HEK293 (cell line): ENCODE measurements around the gene DYNLT2B.

Experiments used
- CTCF ChIA-PET: fragments of 350-600 bp; formaldehyde crosslinking; extraction: SDS; loops from one replicate; lab custom pipeline; 2021; ENCODE audit warnings: antibody characterized with exemption; lab: Yijun Ruan, JAX
- POLR2A ChIA-PET: fragments of 300-600 bp; formaldehyde crosslinking; extraction: SDS; loops from one replicate; lab custom pipeline; 2020; ENCODE audit warnings: antibody characterized with exemption, inconsistent platforms; lab: Yijun Ruan, JAX
- H3K27ac ChIP-seq: fragments of 200-500 bp; sonication (Bioruptor generic); 2 replicates; pipeline ENCODE4 v1.5.1; 2014; ENCODE audit warnings: low read depth, low read length, control low read depth, inconsistent platforms; ENCODE audit errors: extremely low read depth
- H3K36me3 ChIP-seq, 2 experiments: fragments of 200-500 bp in 1 of 2; sonication (Bioruptor generic) in 1 of 2; 1 replicate in 1 of 2; 2 replicates in 1 of 2; pipeline ENCODE4 v1.5.1; 2014 to 2017; ENCODE audit warnings: inconsistent platforms in 2 of 2, low read length in 2 of 2; ENCODE audit not compliant: control insufficient read depth in 2 of 2, insufficient read depth in 1 of 2
- H3K4me1 ChIP-seq: fragments of 200-500 bp; sonication (Bioruptor generic); 2 replicates; pipeline ENCODE4 v1.5.1; 2014; ENCODE audit warnings: mild to moderate bottlenecking, low read length, inconsistent platforms; ENCODE audit not compliant: control insufficient read depth, insufficient read depth
- H3K4me3 ChIP-seq: 2 replicates; pipeline ENCODE4 v1.5.1; 2011; ENCODE audit warnings: low read depth, mild to moderate bottlenecking, control low read depth, low read length, moderate library complexity
- H3K9me3 ChIP-seq: fragments of 200-500 bp; sonication (Bioruptor generic); 2 replicates; pipeline ENCODE4 v1.5.1; 2014; ENCODE audit warnings: low read depth, low read length, inconsistent platforms; ENCODE audit not compliant: control insufficient read depth, insufficient read depth
- BCL11B ChIP-seq: fragments of 450-650 bp; formaldehyde crosslinking; IDR thresholded peaks from 2 replicates; pipeline ENCODE4 v1.5.1; 2016; ENCODE audit warnings: low read depth, missing biosample characterization, missing genetic modification characterization
- MZF1 ChIP-seq: fragments of 450-650 bp; formaldehyde crosslinking; IDR thresholded peaks from 2 replicates; pipeline ENCODE4 v1.5.1; 2017; ENCODE audit warnings: missing biosample characterization, missing genetic modification characterization, borderline replicate concordance
- TSHZ1 ChIP-seq: fragments of 450-650 bp; formaldehyde crosslinking; IDR thresholded peaks from 2 replicates; pipeline ENCODE4 v1.5.1; 2016; ENCODE audit warnings: missing biosample characterization, missing genetic modification characterization, borderline replicate concordance
- ZBTB21 ChIP-seq: fragments of 450-650 bp; formaldehyde crosslinking; IDR thresholded peaks from 2 replicates; pipeline ENCODE4 v1.5.1; 2017; ENCODE audit warnings: missing biosample characterization, missing genetic modification characterization
- ZNF112 ChIP-seq: fragments of 450-650 bp; formaldehyde crosslinking; IDR thresholded peaks from 2 replicates; pipeline ENCODE4 v1.5.0; 2017; ENCODE audit warnings: missing biosample characterization, missing genetic modification characterization
- ZNF140 ChIP-seq: fragments of 450-650 bp; formaldehyde crosslinking; IDR thresholded peaks from 2 replicates; pipeline ENCODE4 v1.5.1; 2016; ENCODE audit warnings: missing biosample characterization, missing genetic modification characterization
- ZNF157 ChIP-seq: fragments of 450-650 bp; formaldehyde crosslinking; IDR thresholded peaks from 2 replicates; pipeline ENCODE4 v1.5.1; 2016; ENCODE audit warnings: missing biosample characterization, missing genetic modification characterization
- ZNF16 ChIP-seq: fragments of 450-650 bp; formaldehyde crosslinking; IDR thresholded peaks from 2 replicates; pipeline ENCODE4 v1.5.1; 2016; ENCODE audit warnings: low read depth, missing biosample characterization, missing genetic modification characterization
- ZNF2 ChIP-seq: fragments of 450-650 bp; formaldehyde crosslinking; IDR thresholded peaks from 2 replicates; pipeline ENCODE4 v1.5.1; 2016; ENCODE audit warnings: missing biosample characterization, missing genetic modification characterization
- ZNF221 ChIP-seq: fragments of 450-650 bp; formaldehyde crosslinking; IDR thresholded peaks from 2 replicates; pipeline ENCODE4 v1.5.1; 2017; ENCODE audit warnings: missing biosample characterization, missing genetic modification characterization, borderline replicate concordance
- ZNF239 ChIP-seq: fragments of 450-650 bp; formaldehyde crosslinking; IDR thresholded peaks from 2 replicates; pipeline ENCODE4 v1.5.1; 2016; ENCODE audit warnings: missing biosample characterization, missing genetic modification characterization
- ZNF311 ChIP-seq: fragments of 450-650 bp; formaldehyde crosslinking; IDR thresholded peaks from 2 replicates; pipeline ENCODE4 v1.5.1; 2017; ENCODE audit warnings: missing biosample characterization, missing genetic modification characterization, borderline replicate concordance
- ZNF341 ChIP-seq: fragments of 450-650 bp; formaldehyde crosslinking; IDR thresholded peaks from 2 replicates; pipeline ENCODE4; 2016; ENCODE audit warnings: low read depth, missing biosample characterization, missing genetic modification characterization
- ZNF398 ChIP-seq: fragments of 450-650 bp; formaldehyde crosslinking; IDR thresholded peaks from 2 replicates; pipeline ENCODE4 v1.5.1; 2017; ENCODE audit warnings: missing biosample characterization, missing genetic modification characterization
- ZNF561 ChIP-seq: fragments of 450-650 bp; IDR thresholded peaks from 2 replicates; pipeline ENCODE4 v1.5.1; 2018; ENCODE audit warnings: missing biosample characterization, missing genetic modification characterization, borderline replicate concordance
- ZNF76 ChIP-seq: fragments of 450-650 bp; formaldehyde crosslinking; IDR thresholded peaks from 2 replicates; pipeline ENCODE4; 2016; ENCODE audit warnings: low read depth, missing biosample characterization, missing genetic modification characterization, borderline replicate concordance
- TF ChIP-seq, protein P1 (sequence below): fragments of 450-650 bp; formaldehyde crosslinking; IDR thresholded peaks from 2 replicates; pipeline ENCODE4 v1.5.1; 2016; ENCODE audit warnings: missing biosample characterization, missing genetic modification characterization
- TF ChIP-seq, protein P2 (sequence below): fragments of 450-650 bp; formaldehyde crosslinking; IDR thresholded peaks from 2 replicates; pipeline ENCODE4 v1.5.1; 2016; ENCODE audit warnings: missing biosample characterization, missing genetic modification characterization
- TF ChIP-seq, protein P3 (sequence below): fragments of 450-650 bp; formaldehyde crosslinking; IDR thresholded peaks from 2 replicates; pipeline ENCODE4 v1.5.1; 2016; ENCODE audit warnings: missing biosample characterization, missing genetic modification characterization

Gene DYNLT2B

DNA sequence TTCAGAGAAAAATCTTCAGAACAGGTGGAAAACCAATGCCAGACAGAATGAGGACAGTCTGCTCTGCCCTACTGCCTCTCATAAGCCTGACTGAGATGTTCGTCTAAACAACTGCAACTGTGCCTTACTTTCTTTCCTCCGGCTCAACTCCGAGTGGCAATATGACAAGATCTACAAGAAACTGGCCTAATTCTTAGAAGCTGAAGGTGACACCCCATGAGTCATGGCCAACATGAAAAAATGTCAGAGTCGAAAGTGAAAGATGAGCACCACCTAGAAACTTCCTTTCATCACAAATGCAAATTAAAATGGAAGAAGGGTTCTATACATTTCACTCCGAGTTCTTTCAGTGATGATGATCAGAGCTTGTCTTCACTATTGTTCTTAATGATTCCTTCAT, 43.5 kb downstream of the DYNLT2B start:
- H3K9me3 ChIP-seq = no peaks in the 10 kb centered on the region
- peaks cover 0 to 33% of the 10 kb centered on the region in 2 experiments; a peak in 1 of 3 replicates for H3K36me3 ChIP-seq
- POLR2A ChIA-PET = no interaction called here
- H3K27ac ChIP-seq = no peak overlapping the region
- TF ChIP-seq, protein P1, sequence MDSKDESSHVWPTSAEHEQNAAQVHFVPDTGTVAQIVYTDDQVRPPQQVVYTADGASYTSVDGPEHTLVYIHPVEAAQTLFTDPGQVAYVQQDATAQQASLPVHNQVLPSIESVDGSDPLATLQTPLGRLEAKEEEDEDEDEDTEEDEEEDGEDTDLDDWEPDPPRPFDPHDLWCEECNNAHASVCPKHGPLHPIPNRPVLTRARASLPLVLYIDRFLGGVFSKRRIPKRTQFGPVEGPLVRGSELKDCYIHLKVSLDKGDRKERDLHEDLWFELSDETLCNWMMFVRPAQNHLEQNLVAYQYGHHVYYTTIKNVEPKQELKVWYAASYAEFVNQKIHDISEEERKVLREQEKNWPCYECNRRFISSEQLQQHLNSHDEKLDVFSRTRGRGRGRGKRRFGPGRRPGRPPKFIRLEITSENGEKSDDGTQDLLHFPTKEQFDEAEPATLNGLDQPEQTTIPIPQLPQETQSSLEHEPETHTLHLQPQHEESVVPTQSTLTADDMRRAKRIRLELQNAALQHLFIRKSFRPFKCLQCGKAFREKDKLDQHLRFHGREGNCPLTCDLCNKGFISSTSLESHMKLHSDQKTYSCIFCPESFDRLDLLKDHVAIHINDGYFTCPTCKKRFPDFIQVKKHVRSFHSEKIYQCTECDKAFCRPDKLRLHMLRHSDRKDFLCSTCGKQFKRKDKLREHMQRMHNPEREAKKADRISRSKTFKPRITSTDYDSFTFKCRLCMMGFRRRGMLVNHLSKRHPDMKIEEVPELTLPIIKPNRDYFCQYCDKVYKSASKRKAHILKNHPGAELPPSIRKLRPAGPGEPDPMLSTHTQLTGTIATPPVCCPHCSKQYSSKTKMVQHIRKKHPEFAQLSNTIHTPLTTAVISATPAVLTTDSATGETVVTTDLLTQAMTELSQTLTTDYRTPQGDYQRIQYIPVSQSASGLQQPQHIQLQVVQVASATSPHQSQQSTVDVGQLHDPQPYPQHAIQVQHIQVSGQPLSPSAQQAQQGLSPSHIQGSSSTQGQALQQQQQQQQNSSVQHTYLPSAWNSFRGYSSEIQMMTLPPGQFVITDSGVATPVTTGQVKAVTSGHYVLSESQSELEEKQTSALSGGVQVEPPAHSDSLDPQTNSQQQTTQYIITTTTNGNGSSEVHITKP (tag by site-specific recombination) = no peak
- TF ChIP-seq ZNF157 (tag by site-specific recombination) = no peak
- no peak for TF ChIP-seq BCL11B (tag by site-specific recombination)
- TF ChIP-seq, protein P2, sequence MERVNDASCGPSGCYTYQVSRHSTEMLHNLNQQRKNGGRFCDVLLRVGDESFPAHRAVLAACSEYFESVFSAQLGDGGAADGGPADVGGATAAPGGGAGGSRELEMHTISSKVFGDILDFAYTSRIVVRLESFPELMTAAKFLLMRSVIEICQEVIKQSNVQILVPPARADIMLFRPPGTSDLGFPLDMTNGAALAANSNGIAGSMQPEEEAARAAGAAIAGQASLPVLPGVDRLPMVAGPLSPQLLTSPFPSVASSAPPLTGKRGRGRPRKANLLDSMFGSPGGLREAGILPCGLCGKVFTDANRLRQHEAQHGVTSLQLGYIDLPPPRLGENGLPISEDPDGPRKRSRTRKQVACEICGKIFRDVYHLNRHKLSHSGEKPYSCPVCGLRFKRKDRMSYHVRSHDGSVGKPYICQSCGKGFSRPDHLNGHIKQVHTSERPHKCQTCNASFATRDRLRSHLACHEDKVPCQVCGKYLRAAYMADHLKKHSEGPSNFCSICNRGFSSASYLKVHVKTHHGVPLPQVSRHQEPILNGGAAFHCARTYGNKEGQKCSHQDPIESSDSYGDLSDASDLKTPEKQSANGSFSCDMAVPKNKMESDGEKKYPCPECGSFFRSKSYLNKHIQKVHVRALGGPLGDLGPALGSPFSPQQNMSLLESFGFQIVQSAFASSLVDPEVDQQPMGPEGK (tag by site-specific recombination) = no peak
- TF ChIP-seq ZNF398 (tag by site-specific recombination) = no peak
- no peak for TF ChIP-seq TSHZ1 (tag by site-specific recombination)
- no peak for TF ChIP-seq ZNF221 (tag by site-specific recombination)
- TF ChIP-seq, protein P3, sequence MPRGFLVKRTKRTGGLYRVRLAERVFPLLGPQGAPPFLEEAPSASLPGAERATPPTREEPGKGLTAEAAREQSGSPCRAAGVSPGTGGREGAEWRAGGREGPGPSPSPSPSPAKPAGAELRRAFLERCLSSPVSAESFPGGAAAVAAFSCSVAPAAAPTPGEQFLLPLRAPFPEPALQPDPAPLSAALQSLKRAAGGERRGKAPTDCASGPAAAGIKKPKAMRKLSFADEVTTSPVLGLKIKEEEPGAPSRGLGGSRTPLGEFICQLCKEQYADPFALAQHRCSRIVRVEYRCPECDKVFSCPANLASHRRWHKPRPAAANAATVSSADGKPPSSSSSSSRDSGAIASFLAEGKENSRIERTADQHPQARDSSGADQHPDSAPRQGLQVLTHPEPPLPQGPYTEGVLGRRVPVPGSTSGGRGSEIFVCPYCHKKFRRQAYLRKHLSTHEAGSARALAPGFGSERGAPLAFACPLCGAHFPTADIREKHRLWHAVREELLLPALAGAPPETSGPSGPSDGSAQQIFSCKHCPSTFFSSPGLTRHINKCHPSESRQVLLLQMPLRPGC (tag by site-specific recombination) = no peak
- TF ChIP-seq ZNF2 (tag by site-specific recombination) = no peak
- no peak for TF ChIP-seq ZNF239 (tag by site-specific recombination)
- TF ChIP-seq ZNF140 = no peak
- TF ChIP-seq ZNF76 (tag by site-specific recombination) = no peak
- TF ChIP-seq ZBTB21 (tag by site-specific recombination) = no peak
- no peak for TF ChIP-seq ZNF311 (tag by site-specific recombination)
- TF ChIP-seq ZNF112 (tag by site-specific recombination) = no peak
- no peak for TF ChIP-seq ZNF341
- TF ChIP-seq MZF1 (tag by site-specific recombination) = no peak
- TF ChIP-seq ZNF561 (tag by site-specific recombination) = no peak
- TF ChIP-seq ZNF16 (tag by site-specific recombination) = no peak
- no peaks in the 10 kb centered on the region for H3K4me1 ChIP-seq
- no peak overlapping the region for H3K4me3 ChIP-seq
- CTCF ChIA-PET = no interaction called here
